Activated CD4-positive, alpha-beta T cell treated with anti-CD3 and anti-CD28 coated beads for 36 hours (primary cell): ENCODE measurements around the gene GUCA1A. TPM values are rescaled to one million over a fixed set of nuclear protein-coding genes. Genes with fewer than 3 reads are reported as not detected.
"Not testable (repeated sequence)": the region's sequence is repeated elsewhere in the genome, so short reads cannot be mapped to it uniquely, and the experiment has no call there.

Source experiments
- ATAC-seq: fragments of 200-7000 bp; cut with Tn5 transposase; one replicate; pipeline ENCODE4 v1.10.0; 2021; ENCODE audit warnings: mild to moderate bottlenecking, moderate library complexity
- CTCF ChIA-PET: fragments of 350-600 bp; sonication (Branson Sonifier 250); formaldehyde crosslinking; loops from one replicate; lab custom pipeline; 2021; ENCODE audit warnings: antibody characterized with exemption; lab: Charles Lee
- POLR2A ChIA-PET: fragments of 350-600 bp; sonication (Branson Sonifier 250); formaldehyde crosslinking; loops from one replicate; lab custom pipeline; 2021; ENCODE audit warnings: antibody characterized with exemption, inconsistent platforms; lab: Charles Lee
- DNase-seq: peaks from one replicate; pipeline ENCODE4 v3.0.0-alpha.2; 2020
- H3K27ac Mint-ChIP-seq: one replicate; pipeline ENCODE4 v1.8.0; 2021; ENCODE audit warnings: mixed read lengths
- H3K27me3 Mint-ChIP-seq: one replicate; pipeline ENCODE4 v1.8.0; 2021; ENCODE audit warnings: mixed read lengths
- H3K36me3 Mint-ChIP-seq: one replicate; pipeline ENCODE4 v1.8.0; 2021; ENCODE audit warnings: low read depth, mixed read lengths
- H3K4me1 Mint-ChIP-seq: one replicate; pipeline ENCODE4 v1.8.0; 2021; ENCODE audit warnings: mixed read lengths
- H3K4me3 Mint-ChIP-seq: one replicate; pipeline ENCODE4 v1.8.0; 2021; ENCODE audit warnings: mild to moderate bottlenecking, moderate library complexity, mixed read lengths
- H3K9me3 Mint-ChIP-seq: one replicate; pipeline ENCODE4 v1.8.0; 2021; ENCODE audit warnings: low read depth, mixed read lengths
- intact Hi-C, 2 experiments: fragments of 100-400 bp; cut with DNase I in 1 of 2; cut with micrococcal nuclease in 1 of 2; formaldehyde crosslinking; loops; one replicate each; pipeline versions ENCODE4 v1.14.2 to v1.15.1; 2022 to 2024; cut with DNase I, micrococcal nuclease
- total RNA-seq, 2 experiments: library from RNA; stranded (reverse); gene quantifications; one replicate each; pipeline ENCODE4 v1.2.3, GENCODE V29; 2021

GUCA1A gene
- total RNA-seq, 2 experiments from 2014 or later = not detected

- DNase-seq (no peak), ATAC-seq (no peak)
- H3K27ac Mint-ChIP-seq = no peak overlapping the region
- H3K9me3 Mint-ChIP-seq = no peaks in the 10 kb centered on the region
- ChIA-PET CTCF (interaction anchor here (0.8 to 1.4 kb wide), 2 partner anchors 25 to 328 kb away, joined by 3 to 4 read pairs; no protein-coding TSS in a partner anchor), POLR2A (no interaction called here)
- no peak overlapping the region for H3K4me3 Mint-ChIP-seq
- no peaks in the 10 kb centered on the region for H3K36me3 Mint-ChIP-seq
- H3K27me3 Mint-ChIP-seq = peaks cover 5% of the 10 kb centered on the region
- H3K4me1 Mint-ChIP-seq = peaks cover 2% of the 10 kb centered on the region
- intact Hi-C loops = no loop called here
These were observed 10.8 kb upstream of the GUCA1A start for GRCh38 chr6:42162384-42162783.

DNA sequence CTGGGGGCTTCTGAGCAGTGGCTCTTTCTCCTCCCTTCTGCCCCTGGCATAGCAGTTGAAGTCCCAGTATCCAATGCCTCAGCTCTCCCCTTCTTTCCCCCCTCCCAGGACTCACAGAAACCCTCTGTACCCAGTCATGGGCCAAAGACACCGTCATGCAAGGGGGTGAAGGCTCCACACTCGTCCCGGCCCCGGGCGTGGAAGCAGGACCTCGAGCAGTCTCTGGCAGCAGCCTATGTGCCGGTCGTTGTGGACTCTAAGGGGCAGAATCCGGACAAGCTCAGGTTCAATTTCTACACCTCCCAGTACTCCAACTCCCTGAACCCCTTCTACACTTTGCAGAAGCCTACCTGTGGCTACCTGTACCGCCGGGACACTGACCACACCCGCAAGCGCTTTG is 10.4 kb upstream of the GUCA1A start:
- Mint-ChIP-seq H3K9me3 (no peaks in the 10 kb centered on the region), H3K36me3 (no peaks in the 10 kb centered on the region), H3K27ac (no peak overlapping the region), H3K4me3 (no peak overlapping the region), H3K27me3 (peaks cover 5% of the 10 kb centered on the region), H3K4me1 (peaks cover 2% of the 10 kb centered on the region)
- DNase-seq (no peak), ATAC-seq (no peak)
- intact Hi-C loops = no loop called here
- POLR2A ChIA-PET = interaction anchor here (0.6 kb wide), 1 partner anchor 91 kb away, joined by 3 read pairs; no protein-coding TSS in a partner anchor
- CTCF ChIA-PET = interaction anchor here (0.6 to 1.2 kb wide), 2 partner anchors 300 to 385 kb away, joined by 3 to 5 read pairs; no protein-coding TSS in a partner anchor

DNA sequence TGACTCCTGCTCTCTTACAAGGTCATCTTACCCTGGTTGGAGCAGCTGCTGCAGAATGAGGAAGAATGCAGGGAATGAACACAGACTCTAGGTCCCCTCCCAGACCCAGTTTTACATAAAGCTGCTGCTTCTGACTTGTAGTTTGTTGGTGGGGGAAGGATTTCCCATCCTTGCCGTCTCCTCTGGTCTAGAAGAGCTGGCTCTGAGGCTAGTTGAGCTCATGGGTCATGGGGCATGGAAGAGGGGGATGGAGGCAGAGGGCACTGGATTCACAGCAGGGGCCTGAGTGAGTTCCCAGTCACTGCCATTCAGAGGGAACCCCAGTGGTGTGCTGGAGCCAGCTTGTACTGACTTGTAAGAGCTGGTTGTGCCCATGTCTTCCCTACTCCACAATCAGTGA is 9.2 kb upstream of the GUCA1A start:
- ChIA-PET CTCF (interaction anchor here (0.5 to 1.2 kb wide), 8 partner anchors 26 to 384 kb away, joined by 3 to 4 read pairs (median 3); no protein-coding TSS in a partner anchor), POLR2A (no interaction called here)
- Mint-ChIP-seq H3K4me3 (no peak overlapping the region), H3K4me1 (peaks cover 2% of the 10 kb centered on the region), H3K9me3 (no peaks in the 10 kb centered on the region), H3K27ac (no peak overlapping the region), H3K27me3 (peaks cover 5% of the 10 kb centered on the region), H3K36me3 (no peaks in the 10 kb centered on the region)
- no peak for DNase-seq
- intact Hi-C loops = no loop called here
- no peak for ATAC-seq

- no peaks in the 10 kb centered on the region for H3K9me3 Mint-ChIP-seq
- H3K27ac Mint-ChIP-seq = no peak overlapping the region
- no peak for DNase-seq
- peaks cover 5% of the 10 kb centered on the region for H3K27me3 Mint-ChIP-seq
- no peak overlapping the region for H3K4me3 Mint-ChIP-seq
- ChIA-PET POLR2A (no interaction called here), CTCF (interaction anchor here (0.7 to 1.2 kb wide), 7 partner anchors 9 to 378 kb away, joined by 3 to 6 read pairs (median 3); partner anchors contain the start of gene C6orf132)
- intact Hi-C loops = loop anchor here in 1 of 2 experiments (5.0 kb wide), 1 partner anchor 58 kb away; no protein-coding TSS in a partner anchor
- H3K4me1 Mint-ChIP-seq = peaks cover 2% of the 10 kb centered on the region
- no peak for ATAC-seq
- H3K36me3 Mint-ChIP-seq = no peaks in the 10 kb centered on the region
These were observed 8.1 kb upstream of the GUCA1A start for GRCh38 chr6:42165016-42165415.

DNA sequence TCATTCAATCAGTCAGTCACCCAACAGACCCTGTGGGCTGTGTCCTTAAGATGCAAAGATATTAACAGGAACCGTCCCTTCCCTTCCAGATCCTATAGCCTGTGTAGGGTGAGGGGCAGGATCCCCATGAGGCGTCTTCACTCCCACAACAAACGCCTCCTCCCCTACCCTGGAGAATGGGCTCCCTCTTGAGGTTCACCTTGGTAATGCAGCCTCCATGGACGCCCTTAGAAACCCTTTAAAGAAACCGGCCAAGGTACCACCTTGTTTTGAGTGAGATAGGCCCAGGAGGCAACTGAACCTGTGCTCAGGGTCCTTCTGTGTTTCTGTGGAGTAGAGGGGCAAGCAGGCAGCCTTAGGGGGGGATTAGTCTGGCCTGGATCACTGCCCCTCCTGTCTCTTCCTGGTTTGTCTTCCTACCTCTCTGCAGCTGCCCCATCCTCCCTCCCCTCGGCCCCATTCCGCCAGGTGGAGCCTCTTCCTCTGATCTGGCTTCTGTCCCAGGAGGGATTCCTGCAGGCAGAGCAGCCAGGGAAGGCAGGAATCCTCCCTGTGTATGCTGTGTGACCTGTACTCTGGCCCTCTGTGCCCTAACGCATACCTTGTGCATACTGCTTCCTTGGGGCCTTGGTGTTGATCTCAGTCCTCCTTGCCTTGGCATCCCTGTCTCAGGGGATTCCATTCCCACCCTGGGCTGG is 6.6 kb upstream of the GUCA1A start:
- Mint-ChIP-seq H3K4me3 (no peak overlapping the region), H3K27ac (no peak overlapping the region), H3K36me3 (no peaks in the 10 kb centered on the region), H3K27me3 (peaks cover 2% of the 10 kb centered on the region), H3K4me1 (peaks cover 2% of the 10 kb centered on the region), H3K9me3 (no peaks in the 10 kb centered on the region)
- intact Hi-C loops = loop anchor here (1.0 to 5.0 kb wide), 9 partner anchors 30 to 564 kb away; partner anchors contain the start of gene PRICKLE4 (in 2 of the 2)
- ChIA-PET POLR2A (interaction anchor here (0.7 kb wide), 1 partner anchor 86 kb away, joined by 4 read pairs; no protein-coding TSS in a partner anchor), CTCF (interaction anchor here (0.5 to 1.7 kb wide), 6 partner anchors 12 to 382 kb away, joined by 3 to 6 read pairs (median 4); no protein-coding TSS in a partner anchor)
- DNase-seq (peak; percentile 89), ATAC-seq (peak; percentile 97)

DNA sequence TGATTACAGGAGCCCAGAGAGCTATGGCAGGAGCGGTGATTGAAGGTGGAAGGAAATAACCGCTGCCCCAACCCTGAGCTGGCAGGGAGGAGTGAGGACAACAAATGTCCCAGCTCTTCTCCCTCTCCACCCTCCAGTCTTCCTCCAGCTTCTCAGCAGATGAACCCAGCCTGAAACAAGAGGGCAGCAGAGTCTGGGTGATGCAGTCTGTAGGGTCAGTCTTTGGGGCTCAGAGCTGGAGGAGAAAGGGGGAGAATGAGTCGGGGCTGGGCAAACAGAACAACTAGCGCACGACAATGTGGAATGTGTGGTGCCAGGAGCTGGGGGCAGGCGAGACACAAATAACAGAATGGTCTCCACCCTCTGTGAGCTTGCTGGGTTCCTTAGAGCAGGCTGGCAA is 4.5 kb upstream of the GUCA1A start:
- ATAC-seq (no peak), DNase-seq (no peak)
- intact Hi-C loops = loop anchor here in 1 of 2 experiments (5.0 kb wide), 1 partner anchor 61 kb away; no protein-coding TSS in a partner anchor
- no peaks in the 10 kb centered on the region for H3K27me3 Mint-ChIP-seq
- no peaks in the 10 kb centered on the region for H3K36me3 Mint-ChIP-seq
- CTCF ChIA-PET = interaction anchor here (0.7 to 2.4 kb wide), 12 partner anchors 10 to 379 kb away, joined by 3 to 7 read pairs (median 4); no protein-coding TSS in a partner anchor
- peaks cover 2% of the 10 kb centered on the region for H3K4me1 Mint-ChIP-seq
- POLR2A ChIA-PET = interaction anchor here (0.6 kb wide), 1 partner anchor 345 kb away, joined by 7 read pairs; no protein-coding TSS in a partner anchor
- H3K4me3 Mint-ChIP-seq = no peak overlapping the region
- no peaks in the 10 kb centered on the region for H3K9me3 Mint-ChIP-seq
- no peak overlapping the region for H3K27ac Mint-ChIP-seq

DNA sequence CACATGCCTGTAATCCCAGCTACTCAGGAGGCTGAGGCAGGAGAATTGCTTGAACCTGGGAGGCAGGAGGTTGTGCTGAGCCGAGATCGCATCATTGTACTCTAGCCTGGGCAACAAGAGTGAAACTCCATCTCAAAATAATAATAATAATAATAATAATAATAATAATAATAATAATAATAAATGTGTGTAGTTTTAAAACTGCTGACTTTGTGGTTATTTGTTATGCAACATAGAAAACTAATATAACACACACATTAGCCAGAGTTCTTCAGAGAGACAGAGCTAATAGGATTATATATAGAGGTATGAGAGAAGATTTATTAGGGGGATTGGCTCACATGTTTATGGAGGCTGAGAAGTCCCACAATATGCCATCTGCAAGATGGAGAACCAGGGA is 3.4 kb upstream of the GUCA1A start:
- CTCF ChIA-PET = interaction anchor here (0.9 to 2.4 kb wide), 7 partner anchors 10 to 378 kb away, joined by 3 to 7 read pairs (median 5); no protein-coding TSS in a partner anchor
- DNase-seq, ATAC-seq, H3K27ac Mint-ChIP-seq, POLR2A ChIA-PET, H3K36me3 Mint-ChIP-seq, H3K9me3 Mint-ChIP-seq, H3K27me3 Mint-ChIP-seq, H3K4me1 Mint-ChIP-seq, H3K4me3 Mint-ChIP-seq: not testable (repeated sequence)
- intact Hi-C loops = loop anchor here in 1 of 2 experiments (5.0 kb wide), 1 partner anchor 62 kb away; no protein-coding TSS in a partner anchor

DNA sequence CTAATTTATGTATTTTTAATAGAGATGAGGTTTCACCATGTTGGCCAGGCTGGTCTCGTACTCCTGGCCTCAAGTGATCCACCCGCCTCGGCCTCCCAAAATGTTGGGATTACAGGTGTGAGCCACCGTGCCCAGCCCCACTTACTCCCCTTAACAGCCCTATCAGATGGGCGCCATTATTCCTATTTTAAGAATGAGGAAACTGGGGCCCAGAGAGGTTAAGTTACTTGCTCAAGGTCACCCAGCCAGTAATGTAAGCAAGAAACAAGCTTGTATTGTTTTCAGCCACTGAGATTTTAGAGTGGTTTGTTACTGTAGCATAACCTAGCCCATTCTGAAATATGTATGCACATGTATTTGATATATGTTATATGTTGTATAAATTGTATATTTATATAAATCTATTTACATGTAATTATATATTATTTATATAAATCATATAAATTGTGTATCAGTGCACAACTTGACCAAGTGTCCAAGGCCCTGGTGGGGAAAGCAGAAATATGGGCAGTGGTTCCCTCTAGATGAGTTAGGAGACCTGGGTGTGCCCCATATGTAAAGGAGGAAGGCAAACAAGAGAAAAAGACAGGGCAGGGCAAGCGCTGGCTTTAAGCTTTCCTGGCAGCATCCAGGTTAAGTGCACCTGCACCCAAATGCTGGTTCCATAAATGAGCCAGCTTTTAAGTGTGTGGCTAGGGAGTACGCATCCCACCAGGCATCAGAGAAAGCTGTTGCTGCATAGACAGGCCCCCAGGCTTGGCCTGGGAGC is 1.2 kb upstream of the GUCA1A start:
- ChIA-PET POLR2A (no interaction called here), CTCF (interaction anchor here (0.6 to 1.3 kb wide), 3 partner anchors 34 to 375 kb away, joined by 3 read pairs; no protein-coding TSS in a partner anchor)
- no peaks in the 10 kb centered on the region for H3K36me3 Mint-ChIP-seq
- H3K27ac Mint-ChIP-seq = no peak overlapping the region
- DNase-seq (no peak), ATAC-seq (no peak)
- intact Hi-C loops = no loop called here
- H3K27me3 Mint-ChIP-seq = no peaks in the 10 kb centered on the region
- no peaks in the 10 kb centered on the region for H3K9me3 Mint-ChIP-seq
- H3K4me3 Mint-ChIP-seq = no peak overlapping the region
- H3K4me1 Mint-ChIP-seq = no peaks in the 10 kb centered on the region

GRCh38 chr6:42175860-42176259 is 2.7 kb downstream of the GUCA1A start:
- no peaks in the 10 kb centered on the region for H3K9me3 Mint-ChIP-seq
- DNase-seq (peak; percentile 21), ATAC-seq (no peak)
- ChIA-PET POLR2A (no interaction called here), CTCF (interaction anchor here (0.7 to 1.0 kb wide), 4 partner anchors 34 to 371 kb away, joined by 3 to 7 read pairs (median 4); partner anchors contain the start of gene C6orf132)
- H3K36me3 Mint-ChIP-seq = no peaks in the 10 kb centered on the region
- H3K4me3 Mint-ChIP-seq = no peak overlapping the region
- no peak overlapping the region for H3K27ac Mint-ChIP-seq
- H3K4me1 Mint-ChIP-seq = peaks cover 11% of the 10 kb centered on the region
- intact Hi-C loops = no loop called here
- H3K27me3 Mint-ChIP-seq = peaks cover 5% of the 10 kb centered on the region

- ATAC-seq (no peak), DNase-seq (no peak)
- intact Hi-C loops = no loop called here
- no peak overlapping the region for H3K4me3 Mint-ChIP-seq
- CTCF ChIA-PET = no interaction called here
- H3K36me3 Mint-ChIP-seq = no peaks in the 10 kb centered on the region
- no peak overlapping the region for H3K27ac Mint-ChIP-seq
- H3K9me3 Mint-ChIP-seq = no peaks in the 10 kb centered on the region
- peaks cover 5% of the 10 kb centered on the region for H3K27me3 Mint-ChIP-seq
- H3K4me1 Mint-ChIP-seq = peaks cover 11% of the 10 kb centered on the region
- POLR2A ChIA-PET = no interaction called here
These were observed 3.8 kb downstream of the GUCA1A start for GRCh38 chr6:42176981-42177380.
